ENCODE results near the gene IDI2.

Gene IDI2

GRCh38 chr10:1064964-1065247 is 39.2 kb upstream of the IDI2 start:
- no peak for DNase-seq (ENCODE audit: extremely low read depth, insufficient read length)
- no peak for TF ChIP-seq CTCF (IDR thresholded peaks at IDR 0.05; ENCODE audit: insufficient read depth, low read length, poor library complexity, severe bottlenecking)
- H3K4me3 ChIP-seq (replicated peaks; ENCODE audit: low read depth, low read length), result no peak overlapping the region
- H3K27me3 ChIP-seq (replicated peaks; ENCODE audit: control insufficient read depth, insufficient read depth, low read length), result no peaks in the 10 kb centered on the region
- peaks cover 3% of the 10 kb centered on the region for H3K36me3 ChIP-seq (ENCODE audit: control insufficient read depth, insufficient read depth, low read length)

GRCh38 chr10:1063232-1063865 is 37.7 kb upstream of the IDI2 start:
- no peak for TF ChIP-seq CTCF (IDR thresholded peaks at IDR 0.05; ENCODE audit: insufficient read depth, low read length, poor library complexity, severe bottlenecking)
- DNase-seq (ENCODE audit: extremely low read depth, insufficient read length), result no peak
- no peaks in the 10 kb centered on the region for H3K27me3 ChIP-seq (replicated peaks; ENCODE audit: control insufficient read depth, insufficient read depth, low read length)
- peaks cover 3% of the 10 kb centered on the region for H3K36me3 ChIP-seq (ENCODE audit: control insufficient read depth, insufficient read depth, low read length)
- H3K4me3 ChIP-seq (replicated peaks; ENCODE audit: low read depth, low read length), result no peak overlapping the region

- TF ChIP-seq CTCF (IDR thresholded peaks at IDR 0.05; ENCODE audit: insufficient read depth, low read length, poor library complexity, severe bottlenecking), result no peak
- H3K36me3 ChIP-seq (ENCODE audit: control insufficient read depth, insufficient read depth, low read length), result peaks cover 3% of the 10 kb centered on the region
- no peak overlapping the region for H3K4me3 ChIP-seq (replicated peaks; ENCODE audit: low read depth, low read length)
- no peaks in the 10 kb centered on the region for H3K27me3 ChIP-seq (replicated peaks; ENCODE audit: control insufficient read depth, insufficient read depth, low read length)
- no peak for DNase-seq (ENCODE audit: extremely low read depth, insufficient read length)
Observed at GRCh38 chr10:1061930-1062774, 36.5 kb upstream of the IDI2 start.

GRCh38 chr10:1059902-1060301 is 34.2 kb upstream of the IDI2 start:
- H3K27me3 ChIP-seq (replicated peaks; ENCODE audit: control insufficient read depth, insufficient read depth, low read length), result no peaks in the 10 kb centered on the region
- H3K36me3 ChIP-seq (ENCODE audit: control insufficient read depth, insufficient read depth, low read length), result peaks cover 3% of the 10 kb centered on the region
- DNase-seq (ENCODE audit: extremely low read depth, insufficient read length), result no peak
- no peak overlapping the region for H3K4me3 ChIP-seq (replicated peaks; ENCODE audit: low read depth, low read length)
- TF ChIP-seq CTCF (IDR thresholded peaks at IDR 0.05; ENCODE audit: insufficient read depth, low read length, poor library complexity, severe bottlenecking), result no peak

- no peaks in the 10 kb centered on the region for H3K27me3 ChIP-seq (replicated peaks; ENCODE audit: control insufficient read depth, insufficient read depth, low read length)
- H3K36me3 ChIP-seq (ENCODE audit: control insufficient read depth, insufficient read depth, low read length), result no peaks in the 10 kb centered on the region
- TF ChIP-seq CTCF (IDR thresholded peaks at IDR 0.05; ENCODE audit: insufficient read depth, low read length, poor library complexity, severe bottlenecking), result no peak
- peak overlapping the region; percentile 98 for H3K4me3 ChIP-seq (replicated peaks; ENCODE audit: low read depth, low read length)
- DNase-seq (ENCODE audit: extremely low read depth, insufficient read length), result no peak
Observed at GRCh38 chr10:1058017-1058416, 32.4 kb upstream of the IDI2 start.
